DOHH2 (cell line): Measurements from ENCODE around the gene TDRD12.
"Not testable (repeated sequence)": the region's sequence is repeated elsewhere in the genome, so short reads cannot be mapped to it uniquely, and the experiment has no call there.

Experiments used
- EZH2phosphoT487 ChIP-seq: fragments of 200-600 bp; sonication (generic); IDR thresholded peaks from 2 replicates; pipeline ENCODE4 v1.6.1; 2017; ENCODE audit warnings: borderline replicate concordance, mild to moderate bottlenecking, antibody characterized with exemption, low read length, moderate library complexity, mixed read lengths
- TF ChIP-seq, protein P1 (sequence below): fragments of 200-600 bp; sonication (generic); IDR thresholded peaks from one replicate; pipeline ENCODE4 v1.5.1; 2014; ENCODE audit warnings: antibody characterized with exemption, mild to moderate bottlenecking, low read depth, low read length; ENCODE audit not compliant: poor library complexity, severe bottlenecking

DNA sequence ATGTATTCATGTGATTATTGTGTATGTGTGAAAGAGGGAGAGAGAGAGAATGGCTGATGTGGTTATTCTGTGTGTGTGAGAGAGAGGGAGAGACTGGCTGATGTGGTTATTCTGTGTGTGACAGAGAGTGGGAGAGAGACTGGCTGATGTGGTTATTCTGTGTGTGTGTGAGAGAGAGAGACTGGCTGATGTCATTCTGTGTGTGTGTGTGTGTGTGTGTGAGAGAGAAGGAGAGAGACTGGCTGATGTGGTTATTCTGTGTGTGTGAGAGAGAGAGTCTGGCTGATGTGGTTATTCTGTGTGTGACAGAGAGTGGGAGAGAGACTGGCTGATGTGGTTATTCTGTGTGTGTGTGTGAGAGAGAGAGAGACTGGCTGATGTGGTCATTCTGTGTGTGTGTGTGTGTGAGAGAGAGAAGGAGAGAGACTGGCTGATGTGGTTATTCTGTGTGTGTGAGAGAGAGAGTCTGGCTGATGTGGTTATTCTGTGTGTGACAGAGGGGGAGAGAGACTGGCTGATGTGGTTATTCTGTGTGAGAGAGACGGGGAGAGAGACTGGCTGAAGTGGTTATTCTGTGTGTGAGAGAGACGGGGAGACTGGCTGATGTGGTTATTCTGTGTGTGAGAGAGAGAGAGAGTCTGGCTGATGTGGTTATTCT, 26.2 kb downstream of the TDRD12 start:
- TF ChIP-seq, protein P1, sequence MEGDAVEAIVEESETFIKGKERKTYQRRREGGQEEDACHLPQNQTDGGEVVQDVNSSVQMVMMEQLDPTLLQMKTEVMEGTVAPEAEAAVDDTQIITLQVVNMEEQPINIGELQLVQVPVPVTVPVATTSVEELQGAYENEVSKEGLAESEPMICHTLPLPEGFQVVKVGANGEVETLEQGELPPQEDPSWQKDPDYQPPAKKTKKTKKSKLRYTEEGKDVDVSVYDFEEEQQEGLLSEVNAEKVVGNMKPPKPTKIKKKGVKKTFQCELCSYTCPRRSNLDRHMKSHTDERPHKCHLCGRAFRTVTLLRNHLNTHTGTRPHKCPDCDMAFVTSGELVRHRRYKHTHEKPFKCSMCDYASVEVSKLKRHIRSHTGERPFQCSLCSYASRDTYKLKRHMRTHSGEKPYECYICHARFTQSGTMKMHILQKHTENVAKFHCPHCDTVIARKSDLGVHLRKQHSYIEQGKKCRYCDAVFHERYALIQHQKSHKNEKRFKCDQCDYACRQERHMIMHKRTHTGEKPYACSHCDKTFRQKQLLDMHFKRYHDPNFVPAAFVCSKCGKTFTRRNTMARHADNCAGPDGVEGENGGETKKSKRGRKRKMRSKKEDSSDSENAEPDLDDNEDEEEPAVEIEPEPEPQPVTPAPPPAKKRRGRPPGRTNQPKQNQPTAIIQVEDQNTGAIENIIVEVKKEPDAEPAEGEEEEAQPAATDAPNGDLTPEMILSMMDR, result not testable (repeated sequence)
- TF ChIP-seq EZH2phosphoT487, result not testable (repeated sequence)
